ENCODE measurements around the gene LSAMP. TPM values are rescaled to one million over a fixed set of nuclear protein-coding genes. Genes with fewer than 3 reads are reported as not detected.
A peak's percentile ranks its signal among the peaks of the same experiment; 100 is the strongest.

The LSAMP gene
- 1 to 10 TPM in 2 of 4 donors, under 1 TPM in 2; 0.30 to 5.5 (median 1.4) TPM for total RNA-seq

DNA sequence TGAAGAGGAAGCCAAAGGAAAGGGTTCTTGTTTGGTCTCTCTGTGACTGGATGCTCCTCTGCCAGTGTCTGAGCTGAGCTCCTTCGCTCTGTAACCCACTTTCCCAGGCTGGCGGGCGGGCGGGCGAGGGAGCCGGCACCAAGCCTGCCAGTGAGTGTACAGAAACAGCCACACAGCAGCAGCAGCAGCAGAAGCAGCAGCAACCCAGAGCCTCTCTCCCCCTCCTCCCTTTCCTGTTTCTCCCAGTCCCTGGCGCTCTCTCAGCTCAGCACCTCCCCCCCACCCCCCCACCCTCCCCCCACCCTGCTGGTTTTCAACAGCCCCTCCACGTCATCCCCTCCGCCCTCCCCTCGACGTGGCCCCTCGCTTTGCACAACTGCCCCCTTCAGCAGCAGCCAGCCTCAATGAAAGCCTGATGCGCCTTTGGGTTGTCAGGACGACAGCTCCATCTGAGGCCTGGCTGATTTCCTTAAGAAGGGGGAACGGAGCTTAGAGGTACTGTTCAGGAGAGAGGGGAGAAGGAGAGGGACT lies at the start of gene LSAMP:
Gene LSAMP, minus strand, starts transcription at position 177 of the 531 bp plus-strand sequence.
- Histone ChIP-seq H3K4me3 (peak within 1 kb of the TSS; percentile 4 to 61 (median 34)), H3K36me3 (no peaks in the 10 kb centered on the region), H3K9me3 (no peaks in the 10 kb centered on the region), H3K27ac (peak within 1 kb of the TSS in 2 of 4 donors; percentile 7 to 17), H3K27me3 (peaks cover 0 to 30% (median 0%) of the 10 kb centered on the region in 4 donors), H3K4me1 (no peaks in the 10 kb centered on the region)
- no peak for DNase-seq
- 3 to 17% methylated on average over 8 to 9 of the region's 15 CpGs for WGBS, 2 donors
- intact Hi-C loops (cut with DNase I): no loop called here
- TF ChIP-seq, protein P1, sequence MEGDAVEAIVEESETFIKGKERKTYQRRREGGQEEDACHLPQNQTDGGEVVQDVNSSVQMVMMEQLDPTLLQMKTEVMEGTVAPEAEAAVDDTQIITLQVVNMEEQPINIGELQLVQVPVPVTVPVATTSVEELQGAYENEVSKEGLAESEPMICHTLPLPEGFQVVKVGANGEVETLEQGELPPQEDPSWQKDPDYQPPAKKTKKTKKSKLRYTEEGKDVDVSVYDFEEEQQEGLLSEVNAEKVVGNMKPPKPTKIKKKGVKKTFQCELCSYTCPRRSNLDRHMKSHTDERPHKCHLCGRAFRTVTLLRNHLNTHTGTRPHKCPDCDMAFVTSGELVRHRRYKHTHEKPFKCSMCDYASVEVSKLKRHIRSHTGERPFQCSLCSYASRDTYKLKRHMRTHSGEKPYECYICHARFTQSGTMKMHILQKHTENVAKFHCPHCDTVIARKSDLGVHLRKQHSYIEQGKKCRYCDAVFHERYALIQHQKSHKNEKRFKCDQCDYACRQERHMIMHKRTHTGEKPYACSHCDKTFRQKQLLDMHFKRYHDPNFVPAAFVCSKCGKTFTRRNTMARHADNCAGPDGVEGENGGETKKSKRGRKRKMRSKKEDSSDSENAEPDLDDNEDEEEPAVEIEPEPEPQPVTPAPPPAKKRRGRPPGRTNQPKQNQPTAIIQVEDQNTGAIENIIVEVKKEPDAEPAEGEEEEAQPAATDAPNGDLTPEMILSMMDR (IDR thresholded peaks at IDR 0.05): no peak
- TF ChIP-seq POLR2A (IDR thresholded peaks at IDR 0.05): no peak

- Histone ChIP-seq H3K4me3 (no peak overlapping the region), H3K9me3 (no peaks in the 10 kb centered on the region), H3K4me1 (no peaks in the 10 kb centered on the region), H3K27ac (no peak overlapping the region), H3K36me3 (no peaks in the 10 kb centered on the region), H3K27me3 (no peaks in the 10 kb centered on the region)
- WGBS, 2 donors: 80 to 83% methylated on average over 2 of the region's 2 CpGs
- TF ChIP-seq POLR2A (IDR thresholded peaks at IDR 0.05): no peak
- TF ChIP-seq, protein P1 (IDR thresholded peaks at IDR 0.05): no peak
- intact Hi-C loops (cut with DNase I): no loop called here
- DNase-seq: no peak
Observed at GRCh38 chr3:116492379-116492778, 47.1 kb upstream of the LSAMP start.

- no peaks in the 10 kb centered on the region for H3K4me1 ChIP-seq
- H3K4me3 ChIP-seq: no peak overlapping the region
- 47 to 54% methylated on average over 4 of the region's 4 CpGs for WGBS, 2 donors
- H3K36me3 ChIP-seq: no peaks in the 10 kb centered on the region
- no peaks in the 10 kb centered on the region for H3K9me3 ChIP-seq
- TF ChIP-seq, protein P1 (IDR thresholded peaks at IDR 0.05): no peak
- TF ChIP-seq POLR2A (IDR thresholded peaks at IDR 0.05): no peak
- no peaks in the 10 kb centered on the region for H3K27me3 ChIP-seq
- no peak for DNase-seq
- no peak overlapping the region for H3K27ac ChIP-seq
- intact Hi-C loops (cut with DNase I): no loop called here
Observed at GRCh38 chr3:116483135-116483534, 37.8 kb upstream of the LSAMP start.

DNA sequence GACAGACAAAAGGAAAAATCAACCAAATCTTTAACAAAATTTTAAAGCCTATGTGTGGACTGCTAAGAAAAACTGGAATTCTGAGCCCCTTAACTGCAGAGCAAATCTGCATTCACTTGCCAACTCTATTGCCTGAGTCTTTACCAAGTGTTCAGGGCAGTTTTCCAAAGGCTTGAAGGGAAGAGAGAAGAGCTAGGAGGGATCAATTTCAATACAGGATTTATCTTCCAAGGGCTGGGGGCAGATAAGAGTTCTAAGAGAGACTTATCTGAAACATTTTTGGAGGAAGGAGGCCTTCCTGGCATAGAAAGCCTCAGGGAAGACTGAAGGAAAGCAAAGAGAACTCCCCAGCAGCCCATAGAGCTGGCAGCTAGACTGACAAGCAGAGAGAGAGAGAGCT lies 31.4 kb upstream of the LSAMP start:
- Histone ChIP-seq H3K36me3 (no peaks in the 10 kb centered on the region), H3K4me1 (no peaks in the 10 kb centered on the region), H3K27ac (no peak overlapping the region), H3K27me3 (no peaks in the 10 kb centered on the region), H3K4me3 (no peak overlapping the region), H3K9me3 (no peaks in the 10 kb centered on the region)
- no peak for DNase-seq
- intact Hi-C loops (cut with DNase I): no loop called here
- TF ChIP-seq POLR2A (IDR thresholded peaks at IDR 0.05): no peak
- TF ChIP-seq, protein P1 (IDR thresholded peaks at IDR 0.05): no peak

DNA sequence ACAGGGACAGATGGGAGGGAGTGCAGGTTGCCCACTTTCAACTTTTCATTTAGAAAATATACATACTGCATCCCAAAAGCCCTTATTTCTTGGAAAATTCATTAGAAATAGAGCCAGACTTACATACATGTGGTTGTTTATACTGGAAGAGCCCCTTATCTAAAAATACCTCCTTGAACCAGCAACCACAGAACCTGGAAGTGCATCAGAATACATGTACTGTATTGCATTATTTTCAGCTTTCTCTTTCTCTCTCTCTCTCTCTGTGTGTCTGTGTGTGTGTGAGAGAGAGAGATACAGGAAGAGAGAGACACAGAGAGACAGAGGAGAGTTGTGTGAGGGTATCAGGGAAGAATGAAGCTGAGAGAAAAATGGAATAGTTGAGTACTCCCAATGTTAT lies 29.5 kb upstream of the LSAMP start:
- H3K36me3 ChIP-seq: no peaks in the 10 kb centered on the region
- H3K4me3 ChIP-seq: no peak overlapping the region
- H3K27ac ChIP-seq: no peak overlapping the region
- TF ChIP-seq, protein P1 (IDR thresholded peaks at IDR 0.05): no peak
- no peak for TF ChIP-seq POLR2A (IDR thresholded peaks at IDR 0.05)
- H3K9me3 ChIP-seq: no peaks in the 10 kb centered on the region
- intact Hi-C loops (cut with DNase I): no loop called here
- no peaks in the 10 kb centered on the region for H3K4me1 ChIP-seq
- no peaks in the 10 kb centered on the region for H3K27me3 ChIP-seq
- DNase-seq: no peak

All from esophagus squamous epithelium (tissue), 5 donors.